ENCODE measurements around the gene EPHB6. TPM values are rescaled to one million over a fixed set of nuclear protein-coding genes. Genes with fewer than 3 reads are reported as not detected.

Gene EPHB6
- total RNA-seq, 2 donors from 2014 or later: 37.1 to 84.0 TPM

- Histone ChIP-seq H3K9me3 (no peaks in the 10 kb centered on the region), H3K27me3 (no peaks in the 10 kb centered on the region), H3K4me1 (peaks cover 5% of the 10 kb centered on the region), H3K4me3 (no peak overlapping the region), H3K27ac (no peak overlapping the region), H3K36me3 (replicated peaks in 1 of 2; ENCODE audit: insufficient read depth in 1 of 2, low read depth in 2 of 2) (no peaks in the 10 kb centered on the region)
- DNase-seq (no peak), ATAC-seq (no peak)
- 77 to 84% methylated on average over 2 of the region's 2 CpGs for WGBS, 2 donors
- TF ChIP-seq CTCF (IDR thresholded peaks at IDR 0.05) (no peak), POLR2A (IDR thresholded peaks at IDR 0.05) (no peak)
- intact Hi-C loops (cut with DNase I): no loop called here
Observed at GRCh38 chr7:142918901-142919300, 64.0 kb downstream of the EPHB6 start.

GRCh38 chr7:142919656-142920055, 64.8 kb downstream of the EPHB6 start:
- TF ChIP-seq POLR2A (IDR thresholded peaks at IDR 0.05) (no peak), CTCF (IDR thresholded peaks at IDR 0.05) (no peak)
- no peak for DNase-seq
- 86% methylated on average over 3 of the region's 3 CpGs for WGBS, 2 donors

More at GRCh38 chr7:142919656-142920055, 64.8 kb downstream of the EPHB6 start:
- H3K4me1 ChIP-seq: no peaks in the 10 kb centered on the region
- no peaks in the 10 kb centered on the region for H3K36me3 ChIP-seq (replicated peaks in 1 of 2; ENCODE audit: insufficient read depth in 1 of 2, low read depth in 2 of 2)
- H3K4me3 ChIP-seq: no peak overlapping the region
- intact Hi-C loops (cut with DNase I): no loop called here
- H3K9me3 ChIP-seq: no peaks in the 10 kb centered on the region
- ATAC-seq: no peak
- no peak overlapping the region for H3K27ac ChIP-seq
- H3K27me3 ChIP-seq: no peaks in the 10 kb centered on the region

Other genes starting within 250 kb of the EPHB6 start
- gene PRSS1, start 105.6 kb upstream of the EPHB6 start, total RNA-seq: over 10,000 TPM; 29,602 to 44,177 TPM
- gene PRSS2, start 84.1 kb upstream of the EPHB6 start, total RNA-seq: over 10,000 TPM; 15,993 to 74,693 TPM
- 100 to 1,000 TPM in 1 of 2 donors, 10 to 100 TPM in 1; 61.7 to 110 TPM for gene TRPV6, start 30.7 kb downstream of the EPHB6 start, total RNA-seq
- not detected for gene TRPV5, start 78.7 kb downstream of the EPHB6 start, total RNA-seq
- gene LLCFC1, start 84.4 kb downstream of the EPHB6 start, total RNA-seq: not detected
- gene KEL, start 107.3 kb downstream of the EPHB6 start, total RNA-seq: under 1 TPM in 1 of 2 donors, not detected in 1; 0.33 TPM
- not detected for gene OR9A2, start 172.1 kb downstream of the EPHB6 start, total RNA-seq
- gene OR6V1, start 197.3 kb downstream of the EPHB6 start, total RNA-seq: not detected